MCF 10A (cell line): ENCODE measurements around the gene MAD1L1. TPM values are rescaled to one million over a fixed set of nuclear protein-coding genes. Genes with fewer than 3 reads are reported as not detected.

ENCODE experiments used
- BruUV-seq: library from RNA; stranded (reverse); fragments of 400-500 nt; replicated peaks from 2 replicates; lab custom pipeline; 2021; lab: Mats Ljungman, UMichigan
- CTCF ChIA-PET: fragments of 300-600 bp; sonication (Branson Sonifier 250); formaldehyde crosslinking; extraction: SDS; loops from one replicate; lab custom pipeline; 2021; ENCODE audit warnings: antibody characterized with exemption, inconsistent platforms; lab: Yijun Ruan, JAX
- POLR2A ChIA-PET: fragments of 300-600, 350-650 bp; sonication (Branson Sonifier 250); formaldehyde crosslinking; extraction: SDS; loops from one replicate; lab custom pipeline; 2020; ENCODE audit warnings: antibody characterized with exemption, inconsistent platforms; lab: Yijun Ruan, JAX
- DNase-seq: peaks from one replicate; pipeline ENCODE4 v3.0.0-alpha.2; 2018; ENCODE audit not compliant: unreplicated experiment
- H3K27ac Mint-ChIP-seq: one replicate; pipeline ENCODE4 v1.8.0; 2022; ENCODE audit warnings: mild to moderate bottlenecking, low read depth, mixed read lengths; ENCODE audit not compliant: unreplicated experiment
- H3K27me3 Mint-ChIP-seq: one replicate; pipeline ENCODE4 v1.8.0; 2022; ENCODE audit warnings: mixed read lengths; ENCODE audit not compliant: insufficient read depth, unreplicated experiment
- H3K36me3 Mint-ChIP-seq: one replicate; pipeline ENCODE4 v1.8.0; 2022; ENCODE audit warnings: mild to moderate bottlenecking, moderate library complexity, mixed read lengths; ENCODE audit not compliant: insufficient read depth, unreplicated experiment
- H3K4me1 Mint-ChIP-seq: one replicate; pipeline ENCODE4 v1.8.0; 2022; ENCODE audit warnings: mixed read lengths; ENCODE audit not compliant: insufficient read depth, unreplicated experiment
- H3K4me3 Mint-ChIP-seq: one replicate; pipeline ENCODE4 v1.8.0; 2022; ENCODE audit warnings: mild to moderate bottlenecking, moderate library complexity, mixed read lengths; ENCODE audit not compliant: unreplicated experiment
- H3K9me3 Mint-ChIP-seq: one replicate; pipeline ENCODE4 v1.8.0; 2022; ENCODE audit warnings: mixed read lengths; ENCODE audit not compliant: unreplicated experiment
- intact Hi-C: fragments of 100-400 bp; cut with micrococcal nuclease; formaldehyde crosslinking; loops from 2 replicates; pipeline ENCODE4 v1.14.1; 2022
- total RNA-seq: library from RNA; stranded (reverse); gene quantifications from 2 replicates; pipeline ENCODE4 v1.2.3, GENCODE V29; 2022
- TF ChIP-seq, protein P1 (sequence below): fragments of 200-600 bp; IDR thresholded peaks from one replicate; pipeline ENCODE4 v1.8.0; 2022; ENCODE audit warnings: antibody characterized with exemption, mild to moderate bottlenecking; ENCODE audit not compliant: unreplicated experiment

MAD1L1 gene
- total RNA-seq, 1 experiment from 2014 or later, result 25.2 TPM

DNA sequence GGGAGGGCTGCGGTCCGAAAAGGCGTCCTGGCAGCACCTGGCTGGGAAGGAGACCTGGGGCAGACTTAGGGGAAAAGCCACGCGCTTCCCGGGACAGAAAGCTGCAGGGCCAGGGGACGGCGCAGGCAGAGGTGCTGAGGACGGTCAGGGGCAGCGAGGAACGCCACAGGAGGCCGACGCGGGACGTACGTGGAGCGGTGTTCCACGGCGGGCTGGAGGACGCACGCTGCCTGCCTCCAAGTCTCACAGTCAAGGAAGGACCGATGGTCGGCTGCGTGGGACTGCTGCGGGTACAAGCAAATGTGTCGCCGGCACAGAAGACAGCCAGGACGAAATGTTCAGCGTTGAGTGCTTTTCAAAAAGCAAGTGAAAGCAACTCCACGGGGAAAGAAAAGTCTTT, 317.4 kb downstream of the MAD1L1 start:
- Mint-ChIP-seq H3K4me1 (peaks cover 6% of the 10 kb centered on the region), H3K36me3 (peaks cover 5% of the 10 kb centered on the region), H3K27me3 (no peaks in the 10 kb centered on the region), H3K9me3 (no peaks in the 10 kb centered on the region), H3K4me3 (no peak overlapping the region), H3K27ac (no peak overlapping the region)
- POLR2A ChIA-PET, result no interaction called here
- no TSS peak for BruUV-seq
- intact Hi-C loops, result no loop called here
- CTCF ChIA-PET, result no interaction called here
- TF ChIP-seq, protein P1, sequence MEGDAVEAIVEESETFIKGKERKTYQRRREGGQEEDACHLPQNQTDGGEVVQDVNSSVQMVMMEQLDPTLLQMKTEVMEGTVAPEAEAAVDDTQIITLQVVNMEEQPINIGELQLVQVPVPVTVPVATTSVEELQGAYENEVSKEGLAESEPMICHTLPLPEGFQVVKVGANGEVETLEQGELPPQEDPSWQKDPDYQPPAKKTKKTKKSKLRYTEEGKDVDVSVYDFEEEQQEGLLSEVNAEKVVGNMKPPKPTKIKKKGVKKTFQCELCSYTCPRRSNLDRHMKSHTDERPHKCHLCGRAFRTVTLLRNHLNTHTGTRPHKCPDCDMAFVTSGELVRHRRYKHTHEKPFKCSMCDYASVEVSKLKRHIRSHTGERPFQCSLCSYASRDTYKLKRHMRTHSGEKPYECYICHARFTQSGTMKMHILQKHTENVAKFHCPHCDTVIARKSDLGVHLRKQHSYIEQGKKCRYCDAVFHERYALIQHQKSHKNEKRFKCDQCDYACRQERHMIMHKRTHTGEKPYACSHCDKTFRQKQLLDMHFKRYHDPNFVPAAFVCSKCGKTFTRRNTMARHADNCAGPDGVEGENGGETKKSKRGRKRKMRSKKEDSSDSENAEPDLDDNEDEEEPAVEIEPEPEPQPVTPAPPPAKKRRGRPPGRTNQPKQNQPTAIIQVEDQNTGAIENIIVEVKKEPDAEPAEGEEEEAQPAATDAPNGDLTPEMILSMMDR, result no peak
- no peak for DNase-seq

DNA sequence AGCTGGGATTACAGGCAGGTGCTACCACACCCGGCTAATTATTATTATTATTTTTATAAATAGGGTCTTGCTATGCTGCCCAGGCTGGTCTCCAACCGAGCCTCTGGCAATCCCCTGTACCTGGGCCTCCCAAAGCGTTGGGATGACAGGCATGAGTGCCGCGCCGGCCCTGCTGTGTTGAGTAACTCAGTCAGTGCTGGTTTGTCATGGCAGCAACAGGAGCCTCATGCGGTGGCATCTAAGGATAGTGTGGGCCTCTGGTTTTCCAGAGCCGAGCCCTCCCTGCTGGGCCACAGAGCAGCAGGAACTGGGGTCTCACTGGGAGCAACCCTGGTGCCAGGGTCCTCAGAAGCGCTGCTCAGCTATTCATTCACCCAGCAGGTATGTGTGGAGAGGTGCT, 318.0 kb downstream of the MAD1L1 start:
- no TSS peak for BruUV-seq
- no peak overlapping the region for H3K27ac Mint-ChIP-seq
- intact Hi-C loops, result no loop called here
- POLR2A ChIA-PET, result no interaction called here
- no peaks in the 10 kb centered on the region for H3K9me3 Mint-ChIP-seq
- peaks cover 5% of the 10 kb centered on the region for H3K36me3 Mint-ChIP-seq
- peaks cover 6% of the 10 kb centered on the region for H3K4me1 Mint-ChIP-seq
- no peak for DNase-seq
- H3K27me3 Mint-ChIP-seq, result no peaks in the 10 kb centered on the region
- TF ChIP-seq, protein P1, result no peak
- CTCF ChIA-PET, result no interaction called here
- H3K4me3 Mint-ChIP-seq, result no peak overlapping the region

DNA sequence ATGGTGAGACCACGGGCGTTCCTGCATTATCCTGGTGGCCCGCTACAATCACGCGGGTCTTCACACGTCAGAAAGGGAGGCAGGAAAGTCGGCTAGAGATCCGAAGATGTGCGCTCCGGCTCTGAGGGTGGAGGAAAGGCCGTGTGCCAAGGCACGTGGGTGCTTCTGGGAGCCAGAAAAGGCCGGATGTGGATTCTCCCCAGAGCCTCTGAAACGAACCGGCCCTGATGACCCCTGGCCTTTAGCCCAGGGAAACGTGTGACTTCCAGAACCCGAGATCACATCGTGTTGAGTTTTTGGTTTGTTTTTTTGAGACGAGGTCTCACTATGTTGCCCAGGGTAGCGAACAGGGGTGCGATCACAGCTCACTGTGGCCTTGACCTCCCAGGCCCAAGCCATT, 318.4 kb downstream of the MAD1L1 start:
- TF ChIP-seq, protein P1, result no peak
- ChIA-PET POLR2A (no interaction called here), CTCF (no interaction called here)
- H3K9me3 Mint-ChIP-seq, result no peaks in the 10 kb centered on the region
- BruUV-seq, result no TSS peak
- intact Hi-C loops, result no loop called here
- H3K36me3 Mint-ChIP-seq, result peaks cover 5% of the 10 kb centered on the region
- H3K4me1 Mint-ChIP-seq, result peaks cover 6% of the 10 kb centered on the region
- DNase-seq, result no peak
- no peak overlapping the region for H3K27ac Mint-ChIP-seq
- H3K27me3 Mint-ChIP-seq, result no peaks in the 10 kb centered on the region
- no peak overlapping the region for H3K4me3 Mint-ChIP-seq

DNA sequence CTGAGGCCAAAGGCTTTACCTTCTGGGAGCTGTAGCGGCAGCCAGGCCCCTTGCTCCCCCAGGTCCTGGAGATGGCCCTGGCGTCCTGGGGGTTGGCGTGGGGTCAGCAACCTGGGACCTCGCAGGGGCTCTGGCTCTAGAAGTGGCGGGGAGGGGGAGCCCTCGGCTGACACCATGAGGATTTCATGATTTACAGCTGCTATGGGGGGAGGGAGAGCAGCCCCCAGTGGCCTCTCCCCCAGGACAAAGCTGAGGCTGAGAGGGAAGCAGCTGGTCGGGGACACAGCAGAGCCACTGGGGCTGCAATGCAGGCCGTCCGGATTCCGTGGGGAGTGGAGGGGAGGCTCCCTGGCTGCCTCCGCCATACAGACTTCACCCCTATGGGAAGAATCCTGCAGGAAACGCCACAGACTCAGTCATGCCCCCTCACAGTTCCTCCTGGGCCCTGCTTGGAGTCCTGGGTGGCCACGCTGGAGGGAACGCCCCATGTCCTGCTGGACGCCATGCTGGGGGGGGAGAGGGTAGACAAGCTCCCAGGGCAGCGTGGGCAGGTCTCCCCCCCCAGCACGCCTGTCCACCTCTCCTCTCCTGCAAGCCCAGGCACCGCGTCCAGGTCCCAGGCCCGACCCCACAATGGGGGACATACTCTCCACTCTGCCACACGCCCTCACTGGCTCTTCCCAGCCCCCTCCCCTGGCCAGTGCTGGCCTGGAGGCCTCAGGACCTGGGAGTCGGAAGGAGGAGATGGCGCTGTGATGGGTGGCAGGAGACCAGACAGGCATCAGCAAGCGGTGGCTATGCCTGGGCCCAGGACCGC, 319.1 kb downstream of the MAD1L1 start:
- ChIA-PET CTCF (no interaction called here), POLR2A (no interaction called here)
- H3K9me3 Mint-ChIP-seq, result no peaks in the 10 kb centered on the region
- peaks cover 5% of the 10 kb centered on the region for H3K36me3 Mint-ChIP-seq
- intact Hi-C loops, result no loop called here
- peaks cover 6% of the 10 kb centered on the region for H3K4me1 Mint-ChIP-seq
- no TSS peak for BruUV-seq
- no peaks in the 10 kb centered on the region for H3K27me3 Mint-ChIP-seq
- H3K27ac Mint-ChIP-seq, result no peak overlapping the region
- H3K4me3 Mint-ChIP-seq, result no peak overlapping the region
- no peak for DNase-seq
- TF ChIP-seq, protein P1, result no peak
